ENCODE data around the gene PEPD.

GRCh38 chr19:33419788-33420130 is 101.8 kb downstream of the PEPD start:
- TF ChIP-seq POLR2AphosphoS5 (IDR thresholded peaks at IDR 0.05; ENCODE audit: low read depth, low read length), result no peak
- no peak for TF ChIP-seq ZNF274 (IDR thresholded peaks at IDR 0.05; ENCODE audit: low read depth, low read length)
- TF ChIP-seq CTCF (IDR thresholded peaks at IDR 0.05 in 2 of 3, conservative IDR thresholded peaks at IDR 0.05 in 1 of 3; ENCODE audit: borderline replicate concordance in 1 of 3, insufficient read depth in 1 of 3, low read depth in 2 of 3, low read length in 2 of 3), result no peak
- TF ChIP-seq YY1 (IDR thresholded peaks at IDR 0.05; ENCODE audit: extremely low read depth, insufficient replicate concordance, low read depth, low read length), result no peak
- TF ChIP-seq RAD21 (IDR thresholded peaks at IDR 0.05; ENCODE audit: low read depth), result no peak
- no peak for TF ChIP-seq ATF3 (IDR thresholded peaks at IDR 0.05)
- TF ChIP-seq SRF (IDR thresholded peaks at IDR 0.05; ENCODE audit: low read depth), result no peak
- TF ChIP-seq EGR1 (IDR thresholded peaks at IDR 0.05; ENCODE audit: low read depth), result no peak
- no peak for TF ChIP-seq POLR2A (IDR thresholded peaks at IDR 0.05; ENCODE audit: borderline replicate concordance, extremely low read depth, insufficient read depth, insufficient read length)

Data from HCT116 (cell line).